DND-41 (cell line): ENCODE measurements around the gene PLEKHA8.

Experiments used
- ATAC-seq: fragments of 200-7000 bp; cut with Tn5 transposase; 3 replicates; pipeline ENCODE4 v1.9.1; 2021; ENCODE audit warnings: low read depth; ENCODE audit not compliant: insufficient read depth
- DNase-seq: peaks from one replicate; pipeline ENCODE4 v3.0.0-alpha.2; 2020
- H2AFZ ChIP-seq: 2 replicates; pipeline ENCODE4 v1.6.0; 2012; ENCODE audit warnings: low read depth, low read length
- H3K27ac ChIP-seq: 2 replicates; pipeline ENCODE4 v1.5.1; 2012; ENCODE audit warnings: low read length, inconsistent platforms
- H3K27me3 ChIP-seq: fragments of 200-600 bp; sonication (generic); 2 replicates; pipeline ENCODE4 v1.6.0; 2012; ENCODE audit warnings: low read length, mild to moderate bottlenecking, inconsistent platforms; ENCODE audit not compliant: insufficient read depth, poor library complexity
- H3K36me3 ChIP-seq: 2 replicates; pipeline ENCODE4 v1.5.1; 2012; ENCODE audit warnings: low read length, inconsistent platforms; ENCODE audit not compliant: insufficient read depth
- H3K4me1 ChIP-seq: 2 replicates; pipeline ENCODE4 v1.5.1; 2012; ENCODE audit warnings: mild to moderate bottlenecking, low read length; ENCODE audit not compliant: insufficient read depth
- H3K4me2 ChIP-seq: 2 replicates; pipeline ENCODE4 v1.6.0; 2012; ENCODE audit warnings: mild to moderate bottlenecking, moderate library complexity, low read length, inconsistent platforms; ENCODE audit not compliant: insufficient read depth
- H3K4me3 ChIP-seq, 2 experiments: fragments of 200-600 bp in 1 of 2; shearing (Covaris generic) in 1 of 2; 2 replicates each; pipeline ENCODE4 v1.5.1; 2012 to 2016; ENCODE audit warnings: inconsistent platforms in 2 of 2, low read length in 2 of 2, mild to moderate bottlenecking in 2 of 2, low read depth in 1 of 2, moderate library complexity in 1 of 2
- H3K79me2 ChIP-seq: 2 replicates; pipeline ENCODE4 v1.6.0; 2012; ENCODE audit warnings: low read length, inconsistent platforms; ENCODE audit not compliant: insufficient read depth
- H3K9ac ChIP-seq: 2 replicates; pipeline ENCODE4 v1.6.0; 2012; ENCODE audit warnings: low read depth, mild to moderate bottlenecking, inconsistent platforms, low read length, moderate library complexity
- H3K9me3 ChIP-seq: 2 replicates; pipeline ENCODE4 v1.5.1; 2012; ENCODE audit warnings: low read length, moderate library complexity, mild to moderate bottlenecking, inconsistent platforms; ENCODE audit not compliant: insufficient read depth, severe bottlenecking
- H4K20me1 ChIP-seq: 2 replicates; pipeline ENCODE4 v1.6.0; 2012; ENCODE audit warnings: low read length; ENCODE audit not compliant: insufficient read depth
- CTCF ChIP-seq: IDR thresholded peaks from 2 replicates; pipeline ENCODE4 v1.5.1; 2012; ENCODE audit warnings: borderline replicate concordance, low read length, moderate library complexity, mild to moderate bottlenecking; ENCODE audit not compliant: poor library complexity, severe bottlenecking; ENCODE audit errors: extremely low read depth
- EZH2 ChIP-seq: IDR thresholded peaks from 3 replicates; pipeline ENCODE4 v1.6.1; 2012; ENCODE audit warnings: borderline replicate concordance, low read depth, mild to moderate bottlenecking, moderate library complexity, low read length, inconsistent platforms; ENCODE audit not compliant: severe bottlenecking

The PLEKHA8 gene

GRCh38 chr7:30155481-30155880 lies 127.3 kb downstream of the PLEKHA8 start:
- Histone ChIP-seq H3K36me3 (no peaks in the 10 kb centered on the region), H2AFZ (no peak overlapping the region), H3K79me2 (no peaks in the 10 kb centered on the region), H3K4me1 (peaks cover 17% of the 10 kb centered on the region), H3K4me3 (no peak overlapping the region), H3K4me2 (no peak overlapping the region), H3K27ac (no peak overlapping the region), H3K27me3 (no peaks in the 10 kb centered on the region), H3K9me3 (no peaks in the 10 kb centered on the region), H3K9ac (no peak overlapping the region), H4K20me1 (peaks cover 2% of the 10 kb centered on the region; the same call in 1 of the 2 replicates)
- no peak for DNase-seq
- no peak for ATAC-seq
- no peak for TF ChIP-seq CTCF
- TF ChIP-seq EZH2: no peak

GRCh38 chr7:30157204-30157603 lies 129.0 kb downstream of the PLEKHA8 start:
- peak overlapping the region; percentile 36 for H2AFZ ChIP-seq
- H3K27ac ChIP-seq: peak overlapping the region; percentile 44
- no peaks in the 10 kb centered on the region for H3K9me3 ChIP-seq
- no peaks in the 10 kb centered on the region for H3K27me3 ChIP-seq
- H3K9ac ChIP-seq: peak overlapping the region; percentile 27
- H3K4me3 ChIP-seq: peak overlapping the region in 1 of 2 experiments; percentile 37; a peak in 2 of 4 replicates
- DNase-seq: peak; percentile 86
- H3K36me3 ChIP-seq: no peaks in the 10 kb centered on the region
- peaks cover 17% of the 10 kb centered on the region for H3K4me1 ChIP-seq
- ATAC-seq: peak; percentile 99
- H3K79me2 ChIP-seq: no peaks in the 10 kb centered on the region
- TF ChIP-seq CTCF (no peak), EZH2 (no peak)
- peaks cover 2% of the 10 kb centered on the region; the same call in 1 of the 2 replicates for H4K20me1 ChIP-seq
- H3K4me2 ChIP-seq: peak overlapping the region; percentile 65

GRCh38 chr7:30159163-30159562 lies 131.0 kb downstream of the PLEKHA8 start:
- no peak overlapping the region for H3K4me2 ChIP-seq
- peaks cover 17% of the 10 kb centered on the region for H3K4me1 ChIP-seq
- no peak overlapping the region for H3K4me3 ChIP-seq
- H4K20me1 ChIP-seq: peaks cover 2% of the 10 kb centered on the region; the same call in 1 of the 2 replicates
- no peak overlapping the region for H3K27ac ChIP-seq
- TF ChIP-seq CTCF (no peak), EZH2 (no peak)
- no peaks in the 10 kb centered on the region for H3K79me2 ChIP-seq
- DNase-seq (no peak), ATAC-seq (no peak)
- no peak overlapping the region for H2AFZ ChIP-seq
- no peak overlapping the region for H3K9ac ChIP-seq
- H3K27me3 ChIP-seq: no peaks in the 10 kb centered on the region
- H3K9me3 ChIP-seq: no peaks in the 10 kb centered on the region
- no peaks in the 10 kb centered on the region for H3K36me3 ChIP-seq

- Histone ChIP-seq H3K9ac (no peak overlapping the region), H3K4me3 (no peak overlapping the region), H3K79me2 (no peaks in the 10 kb centered on the region), H3K27ac (no peak overlapping the region), H3K36me3 (no peaks in the 10 kb centered on the region), H4K20me1 (peaks cover 2% of the 10 kb centered on the region; the same call in 1 of the 2 replicates), H3K4me1 (peaks cover 17% of the 10 kb centered on the region), H3K27me3 (no peaks in the 10 kb centered on the region), H2AFZ (no peak overlapping the region), H3K4me2 (no peak overlapping the region), H3K9me3 (no peaks in the 10 kb centered on the region)
- TF ChIP-seq EZH2 (no peak), CTCF (peak; percentile 60)
- DNase-seq (peak; percentile 28), ATAC-seq (no peak)
Observed at GRCh38 chr7:30159698-30160143, 131.5 kb downstream of the PLEKHA8 start.
